Mucosa of descending colon (tissue), 3 donors: Measurements from ENCODE around the gene DGCR2. TPM values are rescaled to one million over a fixed set of nuclear protein-coding genes. Genes with fewer than 3 reads are reported as not detected.

Experiments
- ATAC-seq: fragments of 200-7000 bp; cut with Tn5 transposase; one replicate; pipeline ENCODE4 v1.9.1; 2020; ENCODE audit warnings: mild to moderate bottlenecking, moderate library complexity
- DNase-seq, 3 donors: peaks; one replicate each; pipeline ENCODE4 v3.0.0-alpha.2; 2020
- H3K36me3 ChIP-seq: fragments of 200-600 bp; one replicate; pipeline ENCODE4 v1.8.0; 2021; ENCODE audit warnings: low read depth, mild to moderate bottlenecking
- H3K4me1 ChIP-seq: fragments of 200-600 bp; one replicate; pipeline ENCODE4 v1.8.0; 2021; ENCODE audit warnings: low read depth, mild to moderate bottlenecking
- H3K4me3 ChIP-seq: fragments of 200-600 bp; one replicate; pipeline ENCODE4 v1.8.0; 2021; ENCODE audit warnings: mild to moderate bottlenecking
- H3K9me3 ChIP-seq: fragments of 200-600 bp; one replicate; pipeline ENCODE4 v1.8.0; 2021; ENCODE audit warnings: mild to moderate bottlenecking
- intact Hi-C, 2 donors: fragments of 100-400 bp; cut with DNase I in 1 of 2; cut with micrococcal nuclease in 1 of 2; formaldehyde crosslinking; loops; one replicate each; pipeline versions ENCODE4 v1.11.0 to v1.11.1; 2022; cut with DNase I, micrococcal nuclease
- total RNA-seq, 3 donors: library from RNA; stranded (reverse); fragmentation: NEBNext Ultra II Directional in 2 of 3; extraction: Animal tissue kit (Norgen Biotek cat#: 25700) in 2 of 3; gene quantifications; one replicate each; pipeline versions ENCODE4 v1.2.1 to v1.2.4, GENCODE V29; 2021 to 2023
- TF ChIP-seq, protein P1 (sequence below): fragments of 200-600 bp; IDR thresholded peaks from one replicate; pipeline ENCODE4 v1.8.0; 2022; ENCODE audit warnings: antibody characterized with exemption, mild to moderate bottlenecking
- donor health status: DM: no; HTN: no; CAD: no; lungs with moderate emphysema.
- donor health status: DM: no; HTN: no; CAD: no.
- donor health status: DM: no; HTN: yes; CAD: no.

The DGCR2 gene
- total RNA-seq, 3 donors from 2014 or later, result 68.4 to 100 (median 79.8) TPM

- ATAC-seq, result no peak
- intact Hi-C loops, result no loop called here
Observed at GRCh38 chr22:19040391-19040861, 81.8 kb downstream of the DGCR2 start.

GRCh38 chr22:19039796-19040280 lies 82.4 kb downstream of the DGCR2 start:
- TF ChIP-seq, protein P1, sequence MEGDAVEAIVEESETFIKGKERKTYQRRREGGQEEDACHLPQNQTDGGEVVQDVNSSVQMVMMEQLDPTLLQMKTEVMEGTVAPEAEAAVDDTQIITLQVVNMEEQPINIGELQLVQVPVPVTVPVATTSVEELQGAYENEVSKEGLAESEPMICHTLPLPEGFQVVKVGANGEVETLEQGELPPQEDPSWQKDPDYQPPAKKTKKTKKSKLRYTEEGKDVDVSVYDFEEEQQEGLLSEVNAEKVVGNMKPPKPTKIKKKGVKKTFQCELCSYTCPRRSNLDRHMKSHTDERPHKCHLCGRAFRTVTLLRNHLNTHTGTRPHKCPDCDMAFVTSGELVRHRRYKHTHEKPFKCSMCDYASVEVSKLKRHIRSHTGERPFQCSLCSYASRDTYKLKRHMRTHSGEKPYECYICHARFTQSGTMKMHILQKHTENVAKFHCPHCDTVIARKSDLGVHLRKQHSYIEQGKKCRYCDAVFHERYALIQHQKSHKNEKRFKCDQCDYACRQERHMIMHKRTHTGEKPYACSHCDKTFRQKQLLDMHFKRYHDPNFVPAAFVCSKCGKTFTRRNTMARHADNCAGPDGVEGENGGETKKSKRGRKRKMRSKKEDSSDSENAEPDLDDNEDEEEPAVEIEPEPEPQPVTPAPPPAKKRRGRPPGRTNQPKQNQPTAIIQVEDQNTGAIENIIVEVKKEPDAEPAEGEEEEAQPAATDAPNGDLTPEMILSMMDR, result no peak
- ATAC-seq (no peak), DNase-seq (peak in 2 of 3 donors; percentile 8 to 25)
- intact Hi-C loops, result no loop called here
- Histone ChIP-seq H3K9me3 (no peaks in the 10 kb centered on the region), H3K4me1 (no peaks in the 10 kb centered on the region), H3K36me3 (peaks cover 7% of the 10 kb centered on the region), H3K4me3 (no peak overlapping the region)

More at GRCh38 chr22:19040391-19040861, 81.8 kb downstream of the DGCR2 start:
- Histone ChIP-seq H3K4me1 (no peaks in the 10 kb centered on the region), H3K4me3 (no peak overlapping the region), H3K36me3 (peaks cover 7% of the 10 kb centered on the region), H3K9me3 (no peaks in the 10 kb centered on the region)
- TF ChIP-seq, protein P1, result no peak
- DNase-seq, result peak in 2 of 3 donors; percentile 13 to 34

- H3K36me3 ChIP-seq, result peaks cover 7% of the 10 kb centered on the region
- intact Hi-C loops, result no loop called here
- no peak for ATAC-seq
Observed at GRCh38 chr22:19039448-19039780, 82.8 kb downstream of the DGCR2 start.

DNA sequence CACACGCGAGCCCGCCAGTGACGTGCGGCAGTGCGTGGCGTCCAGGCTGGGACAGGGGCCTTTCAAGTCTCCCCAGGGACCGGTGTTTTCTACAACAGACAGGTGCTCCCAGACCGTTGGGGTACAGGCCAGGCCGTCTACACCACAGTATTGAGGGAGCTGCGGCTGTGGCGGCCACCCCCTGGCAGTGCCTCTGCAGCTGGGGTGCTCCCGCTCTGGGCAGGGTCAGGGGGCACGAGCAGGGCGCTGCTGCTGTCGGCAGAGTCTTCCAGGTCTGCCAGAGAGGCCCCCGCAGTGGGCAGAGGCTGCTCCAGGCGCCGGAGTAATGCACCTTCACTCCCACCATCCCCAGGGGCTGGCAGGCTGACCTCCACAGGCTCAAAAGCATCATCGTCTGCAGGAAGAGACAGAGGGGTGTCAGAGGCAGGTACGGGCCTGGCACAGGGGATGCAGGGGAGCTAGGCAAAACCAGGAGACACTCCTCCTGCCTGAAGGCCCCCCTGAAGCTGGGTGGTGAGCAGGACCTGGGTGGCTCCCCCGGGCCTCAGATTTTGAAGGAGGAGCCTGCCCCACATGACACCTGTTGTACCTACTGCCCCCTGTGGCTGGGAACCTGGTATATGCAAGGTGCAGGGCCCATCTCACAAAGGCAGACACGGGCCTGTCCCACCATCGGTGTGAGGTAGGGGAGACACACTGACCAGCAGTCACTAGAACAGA lies 83.3 kb downstream of the DGCR2 start:
- Histone ChIP-seq H3K36me3 (peaks cover 5% of the 10 kb centered on the region), H3K9me3 (no peaks in the 10 kb centered on the region), H3K4me3 (no peak overlapping the region), H3K4me1 (no peaks in the 10 kb centered on the region)
- ATAC-seq (no peak), DNase-seq (peak in 1 of 3 donors; percentile 18)
- intact Hi-C loops, result no loop called here
- TF ChIP-seq, protein P1, result no peak

More at GRCh38 chr22:19039448-19039780, 82.8 kb downstream of the DGCR2 start:
- Histone ChIP-seq H3K4me1 (no peaks in the 10 kb centered on the region), H3K4me3 (no peak overlapping the region), H3K9me3 (no peaks in the 10 kb centered on the region)
- TF ChIP-seq, protein P1, result no peak
- peak in 1 of 3 donors; percentile 32 for DNase-seq

DNA sequence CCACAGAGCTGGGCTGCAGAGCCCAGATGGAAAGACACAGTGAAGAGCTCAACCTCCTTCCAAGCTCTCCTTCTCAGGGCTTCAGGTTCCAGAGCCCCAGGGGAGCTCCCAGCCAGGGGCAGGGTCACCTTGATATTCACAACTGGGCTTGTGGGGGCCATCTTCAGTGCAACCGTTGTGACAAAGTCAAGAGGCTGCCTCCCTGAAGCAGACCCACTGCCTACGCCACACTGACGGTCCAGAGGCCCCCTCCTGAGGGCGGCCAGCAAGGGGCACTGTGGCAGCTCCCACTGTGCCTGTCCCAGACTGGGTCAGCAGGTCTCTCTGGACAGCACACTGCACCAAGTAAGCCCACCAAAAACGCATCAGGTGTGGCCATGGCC lies 84.1 kb downstream of the DGCR2 start:
- peaks cover 4% of the 10 kb centered on the region for H3K36me3 ChIP-seq
- H3K9me3 ChIP-seq, result no peaks in the 10 kb centered on the region
- TF ChIP-seq, protein P1, result no peak
- ATAC-seq (no peak), DNase-seq (peak in 1 of 3 donors; percentile 20)
- intact Hi-C loops, result no loop called here
- H3K4me3 ChIP-seq, result no peak overlapping the region
- H3K4me1 ChIP-seq, result no peaks in the 10 kb centered on the region
